Caco-2 (cell line): ENCODE measurements around the gene PSMA8. TPM values are rescaled to one million over a fixed set of nuclear protein-coding genes. Genes with fewer than 3 reads are reported as not detected.

Experiments used
- BruUV-seq: library from RNA; stranded (reverse); fragments of 400-500 nt; replicated peaks from 2 replicates; lab custom pipeline; 2021; lab: Mats Ljungman, UMichigan
- CTCF ChIA-PET: fragments of 300-600 bp; sonication (Branson Sonifier 250); formaldehyde crosslinking; loops from one replicate; lab custom pipeline; 2022; ENCODE audit warnings: antibody characterized with exemption; lab: Charles Lee
- POLR2A ChIA-PET: fragments of 300-600 bp; sonication (Branson Sonifier 250); formaldehyde crosslinking; loops from one replicate; lab custom pipeline; 2022; ENCODE audit warnings: antibody characterized with exemption; lab: Charles Lee
- DNase-seq, 2 experiments: peaks; one replicate each; pipeline versions ENCODE4 v3.0.0 to v3.0.0-alpha.2; 2020 to 2022
- H3K27me3 ChIP-seq: replicated peaks from 2 replicates; pipeline ENCODE4 v1.6.0; 2011; ENCODE audit warnings: low read length; ENCODE audit not compliant: control insufficient read depth, insufficient read depth
- H3K36me3 ChIP-seq: 2 replicates; pipeline ENCODE4 v1.5.1; 2011; ENCODE audit warnings: low read length; ENCODE audit not compliant: control insufficient read depth, insufficient read depth
- H3K4me1 ChIP-seq: fragments of 250-450 bp; sonication (Bioruptor Pico); 2 replicates; pipeline ENCODE4 v1.5.1; 2020; ENCODE audit warnings: mild to moderate bottlenecking
- H3K4me3 ChIP-seq: 2 replicates; pipeline ENCODE4 v1.5.1; 2011; ENCODE audit warnings: low read depth, mild to moderate bottlenecking, control low read depth, low read length
- H3K9me3 ChIP-seq: fragments of 250-450 bp; sonication (Bioruptor Pico); 2 replicates; pipeline ENCODE4 v1.5.1; 2020; ENCODE audit warnings: mild to moderate bottlenecking, moderate library complexity
- H3K27ac Mint-ChIP-seq: one replicate; pipeline ENCODE4 v1.8.0; 2022; ENCODE audit warnings: mixed read lengths; ENCODE audit not compliant: unreplicated experiment
- H3K27me3 Mint-ChIP-seq: one replicate; pipeline ENCODE4 v1.8.0; 2022; ENCODE audit warnings: mixed read lengths; ENCODE audit not compliant: insufficient read depth, unreplicated experiment
- H3K36me3 Mint-ChIP-seq: one replicate; pipeline ENCODE4 v1.8.0; 2022; ENCODE audit warnings: mild to moderate bottlenecking, mixed read lengths; ENCODE audit not compliant: insufficient read depth, unreplicated experiment
- H3K4me1 Mint-ChIP-seq: one replicate; pipeline ENCODE4 v1.8.0; 2022; ENCODE audit warnings: low read depth, mixed read lengths; ENCODE audit not compliant: unreplicated experiment
- H3K4me3 Mint-ChIP-seq: one replicate; pipeline ENCODE4 v1.8.0; 2022; ENCODE audit warnings: mild to moderate bottlenecking, moderate library complexity, mixed read lengths; ENCODE audit not compliant: unreplicated experiment
- H3K9me3 Mint-ChIP-seq: one replicate; pipeline ENCODE4 v1.8.0; 2022; ENCODE audit warnings: mixed read lengths; ENCODE audit not compliant: unreplicated experiment
- CTCF ChIP-seq, 2 experiments: fragments of 200-600 bp in 1 of 2; IDR thresholded peaks; 1 replicate in 1 of 2; 2 replicates in 1 of 2; pipeline versions ENCODE4 v1.5.1 to v1.8.0; 2011 to 2022; ENCODE audit warnings: antibody characterized with exemption in 1 of 2, control low read depth in 1 of 2, inconsistent platforms in 1 of 2, low read depth in 1 of 2, low read length in 1 of 2, mild to moderate bottlenecking in 1 of 2, moderate library complexity in 1 of 2; ENCODE audit not compliant: insufficient read depth in 1 of 2, severe bottlenecking in 1 of 2, unreplicated experiment in 1 of 2
- intact Hi-C: fragments of 100-400 bp; cut with micrococcal nuclease; formaldehyde crosslinking; loops from one replicate; pipeline ENCODE4 v1.10.0; 2022; ENCODE audit not compliant: unreplicated experiment
- total RNA-seq: library from RNA; stranded (reverse); gene quantifications from 2 replicates; pipeline ENCODE4 v1.2.3, GENCODE V29; 2022

PSMA8 gene
- total RNA-seq, 1 experiment from 2014 or later: not detected

GRCh38 chr18:26185267-26185666 lies 51.6 kb downstream of the PSMA8 start:
- no peak for DNase-seq
- Mint-ChIP-seq H3K27ac (no peak overlapping the region), H3K9me3 (peaks cover 8% of the 10 kb centered on the region), H3K4me3 (no peak overlapping the region), H3K36me3 (no peaks in the 10 kb centered on the region), H3K27me3 (no peaks in the 10 kb centered on the region), H3K4me1 (no peaks in the 10 kb centered on the region)
- POLR2A ChIA-PET: no interaction called here
- Histone ChIP-seq H3K9me3 (no peaks in the 10 kb centered on the region), H3K4me1 (no peaks in the 10 kb centered on the region), H3K36me3 (no peaks in the 10 kb centered on the region), H3K27me3 (no peaks in the 10 kb centered on the region), H3K4me3 (no peak overlapping the region)
- TF ChIP-seq CTCF (IDR thresholded peaks at IDR 0.05; ENCODE audit: insufficient read depth in 1 of 2, low read depth in 1 of 2, low read length in 1 of 2, severe bottlenecking in 1 of 2, unreplicated experiment in 1 of 2): no peak
- CTCF ChIA-PET: no interaction called here
- intact Hi-C loops: no loop called here
- no TSS peak for BruUV-seq

GRCh38 chr18:26190506-26190905 lies 56.8 kb downstream of the PSMA8 start:
- Histone ChIP-seq H3K36me3 (no peaks in the 10 kb centered on the region), H3K4me1 (no peaks in the 10 kb centered on the region), H3K4me3 (no peak overlapping the region), H3K27me3 (no peaks in the 10 kb centered on the region), H3K9me3 (no peaks in the 10 kb centered on the region)
- TF ChIP-seq CTCF (IDR thresholded peaks at IDR 0.05; ENCODE audit: insufficient read depth in 1 of 2, low read depth in 1 of 2, low read length in 1 of 2, severe bottlenecking in 1 of 2, unreplicated experiment in 1 of 2): no peak
- POLR2A ChIA-PET: no interaction called here
- CTCF ChIA-PET: no interaction called here
- H3K9me3 Mint-ChIP-seq: peaks cover 8% of the 10 kb centered on the region
- intact Hi-C loops: no loop called here
- BruUV-seq: no TSS peak
- no peak for DNase-seq
- H3K27ac Mint-ChIP-seq: no peak overlapping the region
- no peaks in the 10 kb centered on the region for H3K4me1 Mint-ChIP-seq
- H3K36me3 Mint-ChIP-seq: no peaks in the 10 kb centered on the region
- no peak overlapping the region for H3K4me3 Mint-ChIP-seq
- H3K27me3 Mint-ChIP-seq: no peaks in the 10 kb centered on the region

- Mint-ChIP-seq H3K36me3 (no peaks in the 10 kb centered on the region), H3K4me3 (no peak overlapping the region), H3K27me3 (no peaks in the 10 kb centered on the region), H3K9me3 (peaks cover 6% of the 10 kb centered on the region), H3K4me1 (no peaks in the 10 kb centered on the region), H3K27ac (no peak overlapping the region)
- H3K4me3 ChIP-seq: no peak overlapping the region
- no peaks in the 10 kb centered on the region for H3K36me3 ChIP-seq
- intact Hi-C loops: no loop called here
- DNase-seq: no peak
- no peaks in the 10 kb centered on the region for H3K4me1 ChIP-seq
- no peaks in the 10 kb centered on the region for H3K9me3 ChIP-seq
- no TSS peak for BruUV-seq
- CTCF ChIA-PET: no interaction called here
- POLR2A ChIA-PET: no interaction called here
- no peak for TF ChIP-seq CTCF (IDR thresholded peaks at IDR 0.05; ENCODE audit: insufficient read depth in 1 of 2, low read depth in 1 of 2, low read length in 1 of 2, severe bottlenecking in 1 of 2, unreplicated experiment in 1 of 2)
- H3K27me3 ChIP-seq: no peaks in the 10 kb centered on the region
Measured at GRCh38 chr18:26192233-26192632, 58.6 kb downstream of the PSMA8 start.
